Measurements from ENCODE around the gene PPM1J. TPM values are rescaled to one million over a fixed set of nuclear protein-coding genes. Genes with fewer than 3 reads are reported as not detected.

Gene PPM1J
- total and polyA plus RNA-seq, 9 of the 15 experiments (the other 6 are each of a cell fraction or from before 2014, with no cell fraction given) = 0.25 to 10.5 (median 4.2) TPM

DNA sequence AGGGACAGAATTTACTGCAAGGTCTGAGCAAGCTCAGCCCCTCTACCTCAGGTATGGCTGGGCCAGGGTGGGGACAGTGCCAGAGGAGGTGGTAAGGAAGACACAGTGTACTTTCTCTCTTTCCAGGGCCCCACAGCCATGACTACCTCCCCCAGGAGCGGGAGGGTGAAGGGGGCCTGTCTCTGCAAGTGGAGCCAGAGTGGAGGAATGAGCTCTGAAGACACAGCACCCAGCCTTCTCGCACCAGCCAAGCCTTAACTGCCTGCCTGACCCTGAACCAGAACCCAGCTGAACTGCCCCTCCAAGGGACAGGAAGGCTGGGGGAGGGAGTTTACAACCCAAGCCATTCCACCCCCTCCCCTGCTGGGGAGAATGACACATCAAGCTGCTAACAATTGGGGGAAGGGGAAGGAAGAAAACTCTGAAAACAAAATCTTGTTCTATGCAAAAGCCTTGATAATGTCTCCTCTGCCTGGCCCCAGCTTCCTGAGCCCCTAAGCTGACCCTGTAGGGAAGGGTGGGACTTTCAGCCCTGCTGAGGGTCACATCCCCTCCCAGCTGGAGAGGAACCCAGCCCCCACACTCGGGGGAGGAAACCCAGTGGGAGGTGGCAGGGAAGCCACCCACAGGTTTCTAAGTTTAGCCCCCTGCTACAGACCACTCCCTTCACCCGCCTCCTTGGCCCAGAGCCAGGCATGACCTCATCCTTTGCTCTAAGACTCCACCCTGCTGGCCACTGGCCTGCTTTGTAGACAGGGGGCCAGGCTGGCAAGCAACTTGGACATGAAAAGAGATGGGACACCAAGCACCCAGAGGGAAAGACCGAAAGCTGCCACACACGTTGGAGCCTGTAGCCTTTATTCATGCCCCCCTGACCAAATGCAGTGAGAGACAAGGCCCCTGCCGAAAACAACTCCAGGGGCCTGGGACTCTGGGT is 14.6 kb downstream of the PPM1J start (continued):
- no peak for TF ChIP-seq ZBTB49 (CRISPR knock-in tag; IDR thresholded peaks at IDR 0.05; ENCODE audit: borderline replicate concordance)
- TF ChIP-seq JUN (IDR thresholded peaks at IDR 0.05; ENCODE audit: borderline replicate concordance, low read depth, low read length) = peak; percentile 98
- TF ChIP-seq JUN (CRISPR knock-in tag; IDR thresholded peaks at IDR 0.05; ENCODE audit: borderline replicate concordance) = peak; percentile 61; the same call in 1 of the 2 replicates
- no peak for TF ChIP-seq ZNF124 (CRISPR knock-in tag; IDR thresholded peaks at IDR 0.05)
- peak; percentile 79; the same call in 1 of the 2 replicates for TF ChIP-seq TRIM28 (IDR thresholded peaks at IDR 0.05)
- TF ChIP-seq TEAD1 (CRISPR knock-in tag; IDR thresholded peaks at IDR 0.05) = peak in 1 of 2 experiments; percentile 88
- TF ChIP-seq, protein P1, sequence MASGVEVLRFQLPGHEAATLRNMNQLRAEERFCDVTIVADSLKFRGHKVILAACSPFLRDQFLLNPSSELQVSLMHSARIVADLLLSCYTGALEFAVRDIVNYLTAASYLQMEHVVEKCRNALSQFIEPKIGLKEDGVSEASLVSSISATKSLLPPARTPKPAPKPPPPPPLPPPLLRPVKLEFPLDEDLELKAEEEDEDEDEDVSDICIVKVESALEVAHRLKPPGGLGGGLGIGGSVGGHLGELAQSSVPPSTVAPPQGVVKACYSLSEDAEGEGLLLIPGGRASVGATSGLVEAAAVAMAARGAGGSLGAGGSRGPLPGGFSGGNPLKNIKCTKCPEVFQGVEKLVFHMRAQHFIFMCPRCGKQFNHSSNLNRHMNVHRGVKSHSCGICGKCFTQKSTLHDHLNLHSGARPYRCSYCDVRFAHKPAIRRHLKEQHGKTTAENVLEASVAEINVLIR (CRISPR knock-in tag; IDR thresholded peaks at IDR 0.05) = no peak
- TF ChIP-seq CBX3 (IDR thresholded peaks at IDR 0.05; ENCODE audit: borderline replicate concordance in 1 of 2, low read length in 2 of 2) = peak in 1 of 2 experiments; percentile 24; a peak in 1 of 3 replicates
- TF ChIP-seq ZNF77 (CRISPR knock-in tag; IDR thresholded peaks at IDR 0.05) = peak; percentile 78; the same call in 1 of the 2 replicates
- TF ChIP-seq, protein P2, sequence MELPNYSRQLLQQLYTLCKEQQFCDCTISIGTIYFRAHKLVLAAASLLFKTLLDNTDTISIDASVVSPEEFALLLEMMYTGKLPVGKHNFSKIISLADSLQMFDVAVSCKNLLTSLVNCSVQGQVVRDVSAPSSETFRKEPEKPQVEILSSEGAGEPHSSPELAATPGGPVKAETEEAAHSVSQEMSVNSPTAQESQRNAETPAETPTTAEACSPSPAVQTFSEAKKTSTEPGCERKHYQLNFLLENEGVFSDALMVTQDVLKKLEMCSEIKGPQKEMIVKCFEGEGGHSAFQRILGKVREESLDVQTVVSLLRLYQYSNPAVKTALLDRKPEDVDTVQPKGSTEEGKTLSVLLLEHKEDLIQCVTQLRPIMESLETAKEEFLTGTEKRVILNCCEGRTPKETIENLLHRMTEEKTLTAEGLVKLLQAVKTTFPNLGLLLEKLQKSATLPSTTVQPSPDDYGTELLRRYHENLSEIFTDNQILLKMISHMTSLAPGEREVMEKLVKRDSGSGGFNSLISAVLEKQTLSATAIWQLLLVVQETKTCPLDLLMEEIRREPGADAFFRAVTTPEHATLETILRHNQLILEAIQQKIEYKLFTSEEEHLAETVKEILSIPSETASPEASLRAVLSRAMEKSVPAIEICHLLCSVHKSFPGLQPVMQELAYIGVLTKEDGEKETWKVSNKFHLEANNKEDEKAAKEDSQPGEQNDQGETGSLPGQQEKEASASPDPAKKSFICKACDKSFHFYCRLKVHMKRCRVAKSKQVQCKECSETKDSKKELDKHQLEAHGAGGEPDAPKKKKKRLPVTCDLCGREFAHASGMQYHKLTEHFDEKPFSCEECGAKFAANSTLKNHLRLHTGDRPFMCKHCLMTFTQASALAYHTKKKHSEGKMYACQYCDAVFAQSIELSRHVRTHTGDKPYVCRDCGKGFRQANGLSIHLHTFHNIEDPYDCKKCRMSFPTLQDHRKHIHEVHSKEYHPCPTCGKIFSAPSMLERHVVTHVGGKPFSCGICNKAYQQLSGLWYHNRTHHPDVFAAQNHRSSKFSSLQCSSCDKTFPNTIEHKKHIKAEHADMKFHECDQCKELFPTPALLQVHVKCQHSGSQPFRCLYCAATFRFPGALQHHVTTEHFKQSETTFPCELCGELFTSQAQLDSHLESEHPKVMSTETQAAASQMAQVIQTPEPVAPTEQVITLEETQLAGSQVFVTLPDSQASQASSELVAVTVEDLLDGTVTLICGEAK (IDR thresholded peaks at IDR 0.05) = 0 out of 2 replicates have a peak, but pooled peaks have one; percentile 12
- TF ChIP-seq, protein P2 (CRISPR knock-in tag; IDR thresholded peaks at IDR 0.05) = no peak
- TF ChIP-seq, protein P3, sequence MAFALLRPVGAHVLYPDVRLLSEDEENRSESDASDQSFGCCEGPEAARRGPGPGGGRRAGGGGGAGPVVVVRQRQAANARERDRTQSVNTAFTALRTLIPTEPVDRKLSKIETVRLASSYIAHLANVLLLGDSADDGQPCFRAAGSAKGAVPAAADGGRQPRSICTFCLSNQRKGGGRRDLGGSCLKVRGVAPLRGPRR (CRISPR knock-in tag; IDR thresholded peaks at IDR 0.05) = peak; percentile 83; the same call in 1 of the 2 replicates
- TF ChIP-seq HNRNPH1 (optimal IDR thresholded peaks at IDR 0.05; ENCODE audit: low read depth, low read length) = no peak
